ENCODE data around the gene EBF3. TPM values are rescaled to one million over a fixed set of nuclear protein-coding genes. Genes with fewer than 3 reads are reported as not detected.

EBF3 gene
- total RNA-seq, 1 donor from 2014 or later: 0.07 TPM

DNA sequence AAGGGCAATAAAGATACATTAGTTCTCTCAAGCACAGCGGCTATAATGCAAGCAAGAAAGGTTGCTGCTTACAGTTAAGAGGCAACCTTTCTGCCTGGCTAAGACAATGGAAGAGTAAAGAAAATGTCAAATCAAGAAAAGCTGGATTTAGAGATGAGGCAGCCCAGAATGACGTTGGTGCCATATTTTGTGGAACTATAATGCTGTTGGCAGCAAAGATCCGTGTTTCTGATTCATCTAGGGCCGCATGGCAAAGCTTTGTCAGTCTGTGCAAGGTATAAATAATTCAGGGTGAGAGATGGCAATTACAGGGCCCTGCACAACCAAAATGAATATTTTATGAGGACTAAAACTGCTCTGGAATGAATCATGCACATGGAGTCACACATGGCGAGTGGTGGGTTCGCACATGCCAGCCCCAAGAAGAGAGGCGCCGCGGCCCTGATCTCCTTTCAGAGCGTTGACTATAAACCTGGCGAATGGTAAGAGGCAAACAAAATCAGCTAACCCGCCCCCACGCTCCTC, 76.6 kb downstream of the EBF3 start:
- H3K9me3 Mint-ChIP-seq (ENCODE audit: unreplicated experiment): no peaks in the 10 kb centered on the region
- H3K36me3 Mint-ChIP-seq (ENCODE audit: low read depth, unreplicated experiment): no peaks in the 10 kb centered on the region
- H3K4me2 ChIP-seq (ENCODE audit: low read length): no peak overlapping the region
- H3K4me1 Mint-ChIP-seq (ENCODE audit: low read depth, unreplicated experiment): no peaks in the 10 kb centered on the region
- no peak overlapping the region for H3K27ac ChIP-seq (ENCODE audit: low read depth, low read length)
- no peaks in the 10 kb centered on the region for H3K36me3 ChIP-seq (ENCODE audit: insufficient read depth, low read length)
- DNase-seq (ENCODE audit: low read depth) (no peak), FAIRE-seq (no peak)
- no peak overlapping the region for H3K4me3 ChIP-seq (ENCODE audit: insufficient read depth, low read depth, low read length)
- peaks cover 23% of the 10 kb centered on the region for H3K27me3 Mint-ChIP-seq (ENCODE audit: low read depth, unreplicated experiment)
- H3K4me3 Mint-ChIP-seq (ENCODE audit: unreplicated experiment): no peak overlapping the region
- no peaks in the 10 kb centered on the region for H4K20me1 ChIP-seq (ENCODE audit: insufficient read depth, low read length)
- no peak overlapping the region for H3K27ac Mint-ChIP-seq (ENCODE audit: unreplicated experiment)
- TF ChIP-seq, protein P1, sequence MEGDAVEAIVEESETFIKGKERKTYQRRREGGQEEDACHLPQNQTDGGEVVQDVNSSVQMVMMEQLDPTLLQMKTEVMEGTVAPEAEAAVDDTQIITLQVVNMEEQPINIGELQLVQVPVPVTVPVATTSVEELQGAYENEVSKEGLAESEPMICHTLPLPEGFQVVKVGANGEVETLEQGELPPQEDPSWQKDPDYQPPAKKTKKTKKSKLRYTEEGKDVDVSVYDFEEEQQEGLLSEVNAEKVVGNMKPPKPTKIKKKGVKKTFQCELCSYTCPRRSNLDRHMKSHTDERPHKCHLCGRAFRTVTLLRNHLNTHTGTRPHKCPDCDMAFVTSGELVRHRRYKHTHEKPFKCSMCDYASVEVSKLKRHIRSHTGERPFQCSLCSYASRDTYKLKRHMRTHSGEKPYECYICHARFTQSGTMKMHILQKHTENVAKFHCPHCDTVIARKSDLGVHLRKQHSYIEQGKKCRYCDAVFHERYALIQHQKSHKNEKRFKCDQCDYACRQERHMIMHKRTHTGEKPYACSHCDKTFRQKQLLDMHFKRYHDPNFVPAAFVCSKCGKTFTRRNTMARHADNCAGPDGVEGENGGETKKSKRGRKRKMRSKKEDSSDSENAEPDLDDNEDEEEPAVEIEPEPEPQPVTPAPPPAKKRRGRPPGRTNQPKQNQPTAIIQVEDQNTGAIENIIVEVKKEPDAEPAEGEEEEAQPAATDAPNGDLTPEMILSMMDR (IDR thresholded peaks at IDR 0.05; ENCODE audit: insufficient read depth, low read depth, low read length): no peak
- TF ChIP-seq EZH2 (IDR thresholded peaks at IDR 0.05; ENCODE audit: insufficient read depth, low read length): no peak
- H3K79me2 ChIP-seq (ENCODE audit: insufficient read depth, low read length): no peaks in the 10 kb centered on the region
- H3K4me1 ChIP-seq (ENCODE audit: insufficient read depth, low read length): no peaks in the 10 kb centered on the region
- H3K9me3 ChIP-seq (ENCODE audit: insufficient read depth, low read depth, low read length): no peaks in the 10 kb centered on the region
- no peaks in the 10 kb centered on the region for H3K27me3 ChIP-seq (ENCODE audit: insufficient read depth, low read length)
- H3K9ac ChIP-seq (ENCODE audit: low read length): no peak overlapping the region
- no peak overlapping the region for H2AFZ ChIP-seq (ENCODE audit: low read depth, low read length)

- H3K9me3 Mint-ChIP-seq (ENCODE audit: unreplicated experiment): no peaks in the 10 kb centered on the region
- peaks cover 30% of the 10 kb centered on the region for H3K27me3 Mint-ChIP-seq (ENCODE audit: low read depth, unreplicated experiment)
- no peaks in the 10 kb centered on the region for H3K27me3 ChIP-seq (ENCODE audit: insufficient read depth, low read length)
- no peaks in the 10 kb centered on the region for H4K20me1 ChIP-seq (ENCODE audit: insufficient read depth, low read length)
- H3K36me3 Mint-ChIP-seq (ENCODE audit: low read depth, unreplicated experiment): no peaks in the 10 kb centered on the region
- H3K27ac ChIP-seq (ENCODE audit: low read depth, low read length): no peak overlapping the region
- no peak for FAIRE-seq
- no peaks in the 10 kb centered on the region for H3K4me1 Mint-ChIP-seq (ENCODE audit: low read depth, unreplicated experiment)
- no peak overlapping the region for H3K4me3 ChIP-seq (ENCODE audit: insufficient read depth, low read depth, low read length)
- TF ChIP-seq EZH2 (IDR thresholded peaks at IDR 0.05; ENCODE audit: insufficient read depth, low read length): no peak
- TF ChIP-seq, protein P1 (IDR thresholded peaks at IDR 0.05; ENCODE audit: insufficient read depth, low read depth, low read length): no peak
- H3K79me2 ChIP-seq (ENCODE audit: insufficient read depth, low read length): no peaks in the 10 kb centered on the region
- DNase-seq (ENCODE audit: low read depth): no peak
- no peak overlapping the region for H3K27ac Mint-ChIP-seq (ENCODE audit: unreplicated experiment)
- H3K36me3 ChIP-seq (ENCODE audit: insufficient read depth, low read length): no peaks in the 10 kb centered on the region
- H3K4me3 Mint-ChIP-seq (ENCODE audit: unreplicated experiment): no peak overlapping the region
- no peaks in the 10 kb centered on the region for H3K9me3 ChIP-seq (ENCODE audit: insufficient read depth, low read depth, low read length)
- no peak overlapping the region for H3K9ac ChIP-seq (ENCODE audit: low read length)
- H3K4me2 ChIP-seq (ENCODE audit: low read length): no peak overlapping the region
- H3K4me1 ChIP-seq (ENCODE audit: insufficient read depth, low read length): no peaks in the 10 kb centered on the region
- no peak overlapping the region for H2AFZ ChIP-seq (ENCODE audit: low read depth, low read length)
Measured at GRCh38 chr10:129886263-129886662, 77.8 kb downstream of the EBF3 start.

DNA sequence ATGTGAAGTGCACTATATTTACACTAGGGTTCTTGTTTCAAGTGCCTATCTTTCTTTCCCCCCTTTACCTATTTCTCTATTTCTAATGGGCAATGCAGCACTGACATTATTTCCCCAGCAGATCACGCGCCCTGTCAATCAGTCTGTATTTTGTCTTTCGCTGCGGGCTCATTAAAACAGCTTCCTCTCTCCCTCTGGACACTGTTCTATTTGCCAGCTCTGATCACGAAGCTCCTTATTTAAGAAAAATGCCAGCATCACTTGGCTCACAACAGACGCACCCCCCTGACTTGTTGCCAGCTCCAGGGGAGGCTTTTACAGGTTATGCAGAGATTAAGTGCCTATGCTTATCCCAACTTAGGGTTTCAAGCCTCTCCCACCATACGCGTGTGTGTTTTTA, 78.5 kb downstream of the EBF3 start:
- Mint-ChIP-seq H3K27me3 (ENCODE audit: low read depth, unreplicated experiment) (peaks cover 37% of the 10 kb centered on the region), H3K27ac (ENCODE audit: unreplicated experiment) (no peak overlapping the region), H3K9me3 (ENCODE audit: unreplicated experiment) (no peaks in the 10 kb centered on the region), H3K36me3 (ENCODE audit: low read depth, unreplicated experiment) (no peaks in the 10 kb centered on the region), H3K4me3 (ENCODE audit: unreplicated experiment) (no peak overlapping the region), H3K4me1 (ENCODE audit: low read depth, unreplicated experiment) (no peaks in the 10 kb centered on the region)
- H3K27ac ChIP-seq (ENCODE audit: low read depth, low read length): no peak overlapping the region
- no peak overlapping the region for H3K9ac ChIP-seq (ENCODE audit: low read length)
- H3K9me3 ChIP-seq (ENCODE audit: insufficient read depth, low read depth, low read length): no peaks in the 10 kb centered on the region
- no peaks in the 10 kb centered on the region for H4K20me1 ChIP-seq (ENCODE audit: insufficient read depth, low read length)
- no peaks in the 10 kb centered on the region for H3K79me2 ChIP-seq (ENCODE audit: insufficient read depth, low read length)
- H2AFZ ChIP-seq (ENCODE audit: low read depth, low read length): no peak overlapping the region
- TF ChIP-seq, protein P1 (IDR thresholded peaks at IDR 0.05; ENCODE audit: insufficient read depth, low read depth, low read length): no peak
- no peak for TF ChIP-seq EZH2 (IDR thresholded peaks at IDR 0.05; ENCODE audit: insufficient read depth, low read length)
- no peaks in the 10 kb centered on the region for H3K36me3 ChIP-seq (ENCODE audit: insufficient read depth, low read length)
- H3K4me2 ChIP-seq (ENCODE audit: low read length): no peak overlapping the region
- H3K27me3 ChIP-seq (ENCODE audit: insufficient read depth, low read length): no peaks in the 10 kb centered on the region
- no peak overlapping the region for H3K4me3 ChIP-seq (ENCODE audit: insufficient read depth, low read depth, low read length)
- DNase-seq (ENCODE audit: low read depth): no peak
- H3K4me1 ChIP-seq (ENCODE audit: insufficient read depth, low read length): no peaks in the 10 kb centered on the region
- no peak for FAIRE-seq

Measured in astrocyte (in vitro differentiated cells and primary cell).